ENCODE data around the gene SPINK2. TPM values are rescaled to one million over a fixed set of nuclear protein-coding genes. Genes with fewer than 3 reads are reported as not detected.

SPINK2 gene
- polyA plus RNA-seq, 1 donor (not counting 4 experiments of a cell fraction or from before 2014, with no cell fraction given) = 0.10 TPM

GRCh38 chr4:56791316-56791715 lies 30.2 kb downstream of the SPINK2 start:
- H3K36me3 ChIP-seq (ENCODE audit: control insufficient read depth in 2 of 2, extremely low read depth in 1 of 2, insufficient read depth in 2 of 2, low read length in 2 of 2) = no peaks in the 10 kb centered on the region
- H3K4me3 ChIP-seq (ENCODE audit: control insufficient read depth in 2 of 3, extremely low read depth in 1 of 3, insufficient read depth in 2 of 3, low read depth in 1 of 3, low read length in 3 of 3) = no peak overlapping the region
- no peak overlapping the region for H3K9ac ChIP-seq (ENCODE audit: control insufficient read depth, extremely low read depth, insufficient read depth, low read length)
- H3K4me2 ChIP-seq (ENCODE audit: control insufficient read depth, extremely low read depth, insufficient read depth, low read depth, low read length) = no peak overlapping the region
- DNase-seq (ENCODE audit: low read depth, low spot score) (no peak), FAIRE-seq (no peak)
- no peaks in the 10 kb centered on the region for H4K20me1 ChIP-seq (ENCODE audit: control insufficient read depth, extremely low read depth, insufficient read depth, low read length)
- no peaks in the 10 kb centered on the region for H3K79me2 ChIP-seq (ENCODE audit: control insufficient read depth, insufficient read depth, low read length)
- dilution Hi-C loops (cut with MboI; ENCODE audit: extremely low pct_ligation_motif_present, low sequenced_read_pairs) = no loop called here
- no peaks in the 10 kb centered on the region for H3K9me3 ChIP-seq (ENCODE audit: control insufficient read depth, low read depth, low read length)
- TF ChIP-seq EZH2 (IDR thresholded peaks at IDR 0.05; ENCODE audit: low read length) = no peak
- no peak overlapping the region for H2AFZ ChIP-seq (ENCODE audit: control insufficient read depth, low read length)
- no peaks in the 10 kb centered on the region for H3K4me1 ChIP-seq (ENCODE audit: control insufficient read depth, extremely low read depth, insufficient read depth, low read length)
- no peaks in the 10 kb centered on the region for H3K9me1 ChIP-seq (ENCODE audit: control insufficient read depth, extremely low read depth, insufficient read depth, low read length)
- no peaks in the 10 kb centered on the region for H3K27me3 ChIP-seq (ENCODE audit: control insufficient read depth, extremely low read depth, insufficient read depth, low read length)
- no peak overlapping the region for H3K27ac ChIP-seq (ENCODE audit: control insufficient read depth, insufficient read depth, low read length)

DNA sequence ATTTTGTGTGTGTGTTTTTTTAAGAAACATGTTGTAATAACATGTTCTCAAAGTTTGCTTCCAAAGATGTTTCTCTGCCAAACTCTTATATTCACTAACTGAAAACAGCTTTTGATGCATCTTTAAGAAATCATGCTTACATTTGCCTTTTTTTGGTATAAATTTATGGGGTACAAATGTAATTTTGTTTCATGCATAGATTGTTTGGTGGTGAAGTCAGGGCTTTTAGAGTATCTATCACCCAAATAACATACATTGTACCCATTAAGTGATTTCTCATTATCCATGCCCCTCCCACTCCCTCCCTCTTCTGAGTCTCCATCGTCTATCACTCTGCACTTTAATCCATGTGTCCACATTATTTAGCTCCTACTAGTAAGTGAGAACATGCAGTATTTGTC lies 30.8 kb downstream of the SPINK2 start:
- Histone ChIP-seq H3K9ac (ENCODE audit: control insufficient read depth, extremely low read depth, insufficient read depth, low read length) (no peak overlapping the region), H3K4me2 (ENCODE audit: control insufficient read depth, extremely low read depth, insufficient read depth, low read depth, low read length) (no peak overlapping the region), H3K9me1 (ENCODE audit: control insufficient read depth, extremely low read depth, insufficient read depth, low read length) (no peaks in the 10 kb centered on the region), H2AFZ (ENCODE audit: control insufficient read depth, low read length) (no peak overlapping the region), H3K4me1 (ENCODE audit: control insufficient read depth, extremely low read depth, insufficient read depth, low read length) (no peaks in the 10 kb centered on the region), H3K27ac (ENCODE audit: control insufficient read depth, insufficient read depth, low read length) (no peak overlapping the region), H3K79me2 (ENCODE audit: control insufficient read depth, insufficient read depth, low read length) (no peaks in the 10 kb centered on the region), H3K36me3 (ENCODE audit: control insufficient read depth in 2 of 2, extremely low read depth in 1 of 2, insufficient read depth in 2 of 2, low read length in 2 of 2) (no peaks in the 10 kb centered on the region), H3K9me3 (ENCODE audit: control insufficient read depth, low read depth, low read length) (no peaks in the 10 kb centered on the region), H4K20me1 (ENCODE audit: control insufficient read depth, extremely low read depth, insufficient read depth, low read length) (no peaks in the 10 kb centered on the region), H3K27me3 (ENCODE audit: control insufficient read depth, extremely low read depth, insufficient read depth, low read length) (no peaks in the 10 kb centered on the region), H3K4me3 (ENCODE audit: control insufficient read depth in 2 of 3, extremely low read depth in 1 of 3, insufficient read depth in 2 of 3, low read depth in 1 of 3, low read length in 3 of 3) (no peak overlapping the region)
- dilution Hi-C loops (cut with MboI; ENCODE audit: extremely low pct_ligation_motif_present, low sequenced_read_pairs) = no loop called here
- no peak for FAIRE-seq
- TF ChIP-seq CTCF (optimal IDR thresholded peaks at IDR 0.05 in 1 of 3, IDR thresholded peaks at IDR 0.05 in 1 of 3, conservative IDR thresholded peaks at IDR 0.05 in 1 of 3; ENCODE audit: extremely low read depth in 1 of 3, insufficient read depth in 2 of 3, low read length in 3 of 3) = no peak
- TF ChIP-seq EZH2 (IDR thresholded peaks at IDR 0.05; ENCODE audit: low read length) = no peak
- no peak for DNase-seq (ENCODE audit: low read depth, low spot score)

GRCh38 chr4:56788081-56788480 lies 33.4 kb downstream of the SPINK2 start:
- FAIRE-seq (no peak), DNase-seq (ENCODE audit: low read depth, low spot score) (no peak)
- H3K27ac ChIP-seq (ENCODE audit: control insufficient read depth, insufficient read depth, low read length) = no peak overlapping the region
- no peak overlapping the region for H3K4me2 ChIP-seq (ENCODE audit: control insufficient read depth, extremely low read depth, insufficient read depth, low read depth, low read length)
- no peak for TF ChIP-seq EZH2 (IDR thresholded peaks at IDR 0.05; ENCODE audit: low read length)
- no peak for TF ChIP-seq CTCF (optimal IDR thresholded peaks at IDR 0.05 in 1 of 3, IDR thresholded peaks at IDR 0.05 in 1 of 3, conservative IDR thresholded peaks at IDR 0.05 in 1 of 3; ENCODE audit: extremely low read depth in 1 of 3, insufficient read depth in 2 of 3, low read length in 3 of 3)
- dilution Hi-C loops (cut with MboI; ENCODE audit: extremely low pct_ligation_motif_present, low sequenced_read_pairs) = no loop called here
- H2AFZ ChIP-seq (ENCODE audit: control insufficient read depth, low read length) = no peak overlapping the region
- no peaks in the 10 kb centered on the region for H3K4me1 ChIP-seq (ENCODE audit: control insufficient read depth, extremely low read depth, insufficient read depth, low read length)
- H3K4me3 ChIP-seq (ENCODE audit: control insufficient read depth in 2 of 3, extremely low read depth in 1 of 3, insufficient read depth in 2 of 3, low read depth in 1 of 3, low read length in 3 of 3) = no peak overlapping the region
- no peaks in the 10 kb centered on the region for H3K9me3 ChIP-seq (ENCODE audit: control insufficient read depth, low read depth, low read length)
- peaks cover 6% of the 10 kb centered on the region for H3K27me3 ChIP-seq (ENCODE audit: control insufficient read depth, extremely low read depth, insufficient read depth, low read length)
- H3K9me1 ChIP-seq (ENCODE audit: control insufficient read depth, extremely low read depth, insufficient read depth, low read length) = no peaks in the 10 kb centered on the region
- H3K36me3 ChIP-seq (ENCODE audit: control insufficient read depth in 2 of 2, extremely low read depth in 1 of 2, insufficient read depth in 2 of 2, low read length in 2 of 2) = no peaks in the 10 kb centered on the region
- H3K79me2 ChIP-seq (ENCODE audit: control insufficient read depth, insufficient read depth, low read length) = no peaks in the 10 kb centered on the region
- no peak overlapping the region for H3K9ac ChIP-seq (ENCODE audit: control insufficient read depth, extremely low read depth, insufficient read depth, low read length)
- no peaks in the 10 kb centered on the region for H4K20me1 ChIP-seq (ENCODE audit: control insufficient read depth, extremely low read depth, insufficient read depth, low read length)
